H9 (cell line): ENCODE measurements around the gene PITRM1. TPM values are rescaled to one million over a fixed set of nuclear protein-coding genes. Genes with fewer than 3 reads are reported as not detected.

Experiments used
- DNase-seq: peaks from one replicate; pipeline ENCODE4 v3.0.0-alpha.2; 2017
- H2AFZ ChIP-seq: one replicate; pipeline ENCODE4 v1.6.1; 2013; ENCODE audit warnings: mild to moderate bottlenecking, low read length, control low read depth, moderate library complexity
- H2AK5ac ChIP-seq: 2 replicates; pipeline ENCODE4 v1.6.1; 2013; ENCODE audit warnings: low read length, control low read depth, mixed read lengths; ENCODE audit not compliant: insufficient read length
- H2BK120ac ChIP-seq: one replicate; pipeline ENCODE4 v1.6.1; 2013; ENCODE audit warnings: low read depth, mild to moderate bottlenecking, low read length, control low read depth, inconsistent platforms; ENCODE audit not compliant: poor library complexity, severe bottlenecking
- H2BK12ac ChIP-seq: 2 replicates; pipeline ENCODE4 v1.6.1; 2013; ENCODE audit warnings: low read length, control low read depth, mixed read lengths, low read depth; ENCODE audit not compliant: insufficient read length
- H2BK15ac ChIP-seq: 2 replicates; pipeline ENCODE4 v1.6.1; 2013; ENCODE audit warnings: low read depth, low read length, control low read depth
- H2BK20ac ChIP-seq: one replicate; pipeline ENCODE4 v1.6.1; 2013; ENCODE audit warnings: low read depth, mild to moderate bottlenecking, low read length, control low read depth, inconsistent platforms; ENCODE audit not compliant: poor library complexity, severe bottlenecking
- H2BK5ac ChIP-seq: 2 replicates; pipeline ENCODE4 v1.6.1; 2013; ENCODE audit warnings: low read length, control low read depth, mixed read lengths; ENCODE audit not compliant: insufficient read length
- H3K14ac ChIP-seq: 2 replicates; pipeline ENCODE4 v1.6.1; 2013; ENCODE audit warnings: low read length, control low read depth; ENCODE audit not compliant: insufficient read depth
- H3K18ac ChIP-seq: 2 replicates; pipeline ENCODE4 v1.6.1; 2013; ENCODE audit warnings: low read depth, mild to moderate bottlenecking, mixed read lengths, low read length, control low read depth; ENCODE audit not compliant: insufficient read length
- H3K23ac ChIP-seq: 2 replicates; pipeline ENCODE4 v1.6.1; 2013; ENCODE audit warnings: low read length, control low read depth, mixed read lengths, low read depth; ENCODE audit not compliant: insufficient read length
- H3K23me2 ChIP-seq: 2 replicates; pipeline ENCODE4 v1.6.1; 2013; ENCODE audit warnings: low read depth, mild to moderate bottlenecking, mixed read lengths, low read length, control low read depth; ENCODE audit not compliant: insufficient read length, poor library complexity, severe bottlenecking
- H3K27ac ChIP-seq: 2 replicates; pipeline ENCODE4 v1.5.1; 2013; ENCODE audit warnings: low read length, control low read depth, mixed read lengths, low read depth; ENCODE audit not compliant: insufficient read length
- H3K27me3 ChIP-seq: 2 replicates; pipeline ENCODE4 v1.6.1; 2013; ENCODE audit warnings: low read length, control low read depth, inconsistent platforms; ENCODE audit not compliant: insufficient read depth
- H3K4ac ChIP-seq: 2 replicates; pipeline ENCODE4 v1.6.1; 2013; ENCODE audit warnings: low read depth, mild to moderate bottlenecking, control low read depth, inconsistent platforms, low read length, moderate library complexity
- H3K4me1 ChIP-seq: 2 replicates; pipeline ENCODE4 v1.6.1; 2013; ENCODE audit warnings: low read length, control low read depth, inconsistent platforms; ENCODE audit not compliant: insufficient read depth
- H3K4me2 ChIP-seq: 2 replicates; pipeline ENCODE4 v1.6.1; 2013; ENCODE audit warnings: low read length, control low read depth, mixed read lengths; ENCODE audit not compliant: insufficient read length, insufficient read depth
- H3K56ac ChIP-seq: 2 replicates; pipeline ENCODE4 v1.6.1; 2013; ENCODE audit warnings: low read depth, mild to moderate bottlenecking, mixed read lengths, low read length, control low read depth; ENCODE audit not compliant: insufficient read length
- H3K79me1 ChIP-seq: 2 replicates; pipeline ENCODE4 v1.6.1; 2013; ENCODE audit warnings: low read depth, mild to moderate bottlenecking, moderate library complexity, low read length, control low read depth, inconsistent platforms; ENCODE audit not compliant: insufficient read depth, poor library complexity, severe bottlenecking
- H3K79me2 ChIP-seq: 2 replicates; pipeline ENCODE4 v1.6.1; 2013; ENCODE audit warnings: low read length, control low read depth, inconsistent platforms; ENCODE audit not compliant: insufficient read depth
- H3K9ac ChIP-seq: 2 replicates; pipeline ENCODE4 v1.6.1; 2013; ENCODE audit warnings: low read length, control low read depth, mixed read lengths; ENCODE audit not compliant: insufficient read length; ENCODE audit errors: extremely low read depth
- H3K9me3 ChIP-seq: one replicate; pipeline ENCODE4 v1.6.1; 2013; ENCODE audit warnings: low read depth, low read length, inconsistent platforms; ENCODE audit not compliant: control insufficient read depth
- H3T11ph ChIP-seq: one replicate; pipeline ENCODE4 v1.6.1; 2013; ENCODE audit warnings: mild to moderate bottlenecking, low read length, control low read depth, inconsistent platforms
- H4K20me1 ChIP-seq: one replicate; pipeline ENCODE4 v1.6.1; 2013; ENCODE audit not compliant: control insufficient read depth, insufficient read length, insufficient read depth
- H4K5ac ChIP-seq: 2 replicates; pipeline ENCODE4 v1.6.1; 2013; ENCODE audit warnings: low read depth, mild to moderate bottlenecking, mixed read lengths, low read length, control low read depth; ENCODE audit not compliant: insufficient read length
- H4K8ac ChIP-seq: replicated peaks from 2 replicates; pipeline ENCODE4 v1.6.1; 2013; ENCODE audit warnings: low read length, control low read depth, mixed read lengths, low read depth; ENCODE audit not compliant: insufficient read length
- H4K91ac ChIP-seq: 2 replicates; pipeline ENCODE4 v1.6.1; 2013; ENCODE audit warnings: low read depth, mild to moderate bottlenecking, moderate library complexity, mixed read lengths, low read length, control low read depth; ENCODE audit not compliant: insufficient read length
- H3K27ac Mint-ChIP-seq, 3 experiments: 2 replicates in 2 of 3; 3 replicates in 1 of 3; pipeline ENCODE4 v1.8.0; 2020 to 2021; ENCODE audit warnings: mixed read lengths in 3 of 3, mild to moderate bottlenecking in 1 of 3, moderate library complexity in 1 of 3
- H3K27me3 Mint-ChIP-seq: 2 replicates; pipeline ENCODE4 v1.8.0; 2021; ENCODE audit warnings: low read depth, mild to moderate bottlenecking, moderate library complexity, mixed read lengths
- H3K36me3 Mint-ChIP-seq, 3 experiments: 2 replicates in 2 of 3; 3 replicates in 1 of 3; pipeline ENCODE4 v1.8.0; 2020 to 2021; ENCODE audit warnings: low read depth in 3 of 3, mixed read lengths in 3 of 3; ENCODE audit not compliant: insufficient read depth in 1 of 3
- H3K4me1 Mint-ChIP-seq, 2 experiments: 2 replicates each; pipeline ENCODE4 v1.8.0; 2020; ENCODE audit warnings: mixed read lengths in 2 of 2
- H3K4me3 Mint-ChIP-seq, 2 experiments: 2 replicates in 1 of 2; 3 replicates in 1 of 2; pipeline ENCODE4 v1.8.0; 2020 to 2021; ENCODE audit warnings: mild to moderate bottlenecking in 2 of 2, mixed read lengths in 2 of 2, moderate library complexity in 1 of 2
- H3K9me3 Mint-ChIP-seq, 2 experiments: 2 replicates in 1 of 2; 3 replicates in 1 of 2; pipeline ENCODE4 v1.8.0; 2020; ENCODE audit warnings: mild to moderate bottlenecking in 2 of 2, mixed read lengths in 2 of 2, moderate library complexity in 1 of 2
- whole genome bisulfite sequencing: extraction: QIAGEN DNeasy Blood & Tissue Kit; methylation state at CpG from one replicate; pipeline ENCODE4 v1.1.7; 2013; ENCODE audit warnings: missing lambda C conversion rate, low lambda C conversion rate, mixed read lengths; ENCODE audit not compliant: insufficient read length; ENCODE audit errors: extremely low coverage; 5-methylcytosine and 5-hydroxymethylcytosine counted together
- total RNA-seq: library from RNA; stranded (reverse); gene quantifications from 2 replicates; pipeline ENCODE4 v1.2.1, GENCODE V29; 2021
- TF ChIP-seq, protein P1 (sequence below): fragments of 200-600 bp; sonication (generic); conservative IDR thresholded peaks from 3 replicates; pipeline ENCODE4 v1.8.0; 2021; ENCODE audit warnings: antibody characterized with exemption, mild to moderate bottlenecking

PITRM1 gene
- total RNA-seq, 1 experiment from 2014 or later: 27.8 TPM

DNA sequence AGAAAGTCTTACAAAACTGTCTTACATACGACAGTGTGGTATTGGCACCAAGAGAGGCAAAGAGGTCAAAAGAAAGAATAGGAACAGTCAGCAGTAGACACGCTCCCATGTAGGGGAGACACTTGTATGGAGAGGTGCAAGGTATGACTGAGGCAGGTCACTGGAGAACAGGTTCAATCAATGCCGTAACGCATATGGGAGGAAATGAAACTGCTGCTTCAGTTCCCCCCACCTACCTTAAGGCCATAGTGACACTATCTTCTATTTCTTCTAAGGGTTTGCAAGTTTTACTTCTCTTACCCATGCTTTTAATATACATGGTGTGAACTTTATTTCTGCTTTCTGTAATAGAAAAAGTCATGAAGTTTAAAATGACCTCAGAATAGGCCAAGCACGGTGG is 5.5 kb upstream of the PITRM1 start:
- no peak overlapping the region for H3K27ac ChIP-seq
- peaks cover 8 to 21% of the 10 kb centered on the region in 2 experiments for H3K4me1 Mint-ChIP-seq

More for the DNA sequence above, 5.5 kb upstream of the PITRM1 start:
- Histone ChIP-seq H3K23ac (no peak overlapping the region), H3K79me1 (no peaks in the 10 kb centered on the region), H3K4me2 (no peak overlapping the region), H3K9me3 (no peaks in the 10 kb centered on the region), H3K79me2 (no peaks in the 10 kb centered on the region), H3K14ac (no peak overlapping the region), H2AK5ac (no peak overlapping the region), H3K23me2 (no peaks in the 10 kb centered on the region), H2AFZ (no peak overlapping the region), H2BK15ac (no peak overlapping the region), H4K5ac (no peak overlapping the region), H3K4ac (no peak overlapping the region), H3K4me1 (peaks cover 8% of the 10 kb centered on the region; the same call in 1 of the 2 replicates), H2BK120ac (no peak overlapping the region), H3K56ac (no peak overlapping the region), H3K27me3 (no peaks in the 10 kb centered on the region), H4K20me1 (no peaks in the 10 kb centered on the region), H2BK5ac (no peak overlapping the region), H4K8ac (no peak overlapping the region), H3T11ph (no peak overlapping the region), H3K9ac (no peak overlapping the region), H4K91ac (no peak overlapping the region), H2BK12ac (no peak overlapping the region), H2BK20ac (no peak overlapping the region), H3K18ac (no peak overlapping the region)
- no peak overlapping the region for H3K27ac Mint-ChIP-seq
- WGBS: no CpG with 5 or more reads among the region's 5 CpGs
- no peaks in the 10 kb centered on the region; a peak in 1 of 5 replicates for H3K9me3 Mint-ChIP-seq
- TF ChIP-seq, protein P1, sequence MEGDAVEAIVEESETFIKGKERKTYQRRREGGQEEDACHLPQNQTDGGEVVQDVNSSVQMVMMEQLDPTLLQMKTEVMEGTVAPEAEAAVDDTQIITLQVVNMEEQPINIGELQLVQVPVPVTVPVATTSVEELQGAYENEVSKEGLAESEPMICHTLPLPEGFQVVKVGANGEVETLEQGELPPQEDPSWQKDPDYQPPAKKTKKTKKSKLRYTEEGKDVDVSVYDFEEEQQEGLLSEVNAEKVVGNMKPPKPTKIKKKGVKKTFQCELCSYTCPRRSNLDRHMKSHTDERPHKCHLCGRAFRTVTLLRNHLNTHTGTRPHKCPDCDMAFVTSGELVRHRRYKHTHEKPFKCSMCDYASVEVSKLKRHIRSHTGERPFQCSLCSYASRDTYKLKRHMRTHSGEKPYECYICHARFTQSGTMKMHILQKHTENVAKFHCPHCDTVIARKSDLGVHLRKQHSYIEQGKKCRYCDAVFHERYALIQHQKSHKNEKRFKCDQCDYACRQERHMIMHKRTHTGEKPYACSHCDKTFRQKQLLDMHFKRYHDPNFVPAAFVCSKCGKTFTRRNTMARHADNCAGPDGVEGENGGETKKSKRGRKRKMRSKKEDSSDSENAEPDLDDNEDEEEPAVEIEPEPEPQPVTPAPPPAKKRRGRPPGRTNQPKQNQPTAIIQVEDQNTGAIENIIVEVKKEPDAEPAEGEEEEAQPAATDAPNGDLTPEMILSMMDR: no peak
- peaks cover 2% of the 10 kb centered on the region for H3K27me3 Mint-ChIP-seq
- no peak overlapping the region for H3K4me3 Mint-ChIP-seq
- DNase-seq: no peak
- no peaks in the 10 kb centered on the region for H3K36me3 Mint-ChIP-seq
